NCI-H1417 (cell line): ENCODE data around the gene FBN1.

Source experiments
- DNase-seq, 3 experiments: peaks; one replicate each; lab custom pipeline; 2025; lab: John Stamatoyannopoulos, UW

The FBN1 gene

GRCh38 chr15:48426941-48427340, 218.6 kb downstream of the FBN1 start:
- no peak for DNase-seq

GRCh38 chr15:48426044-48426443, 219.5 kb downstream of the FBN1 start:
- DNase-seq: no peak

- DNase-seq: no peak
These were observed 220.5 kb downstream of the FBN1 start for GRCh38 chr15:48425051-48425450.

- DNase-seq: no peak
These were observed 221.5 kb downstream of the FBN1 start for GRCh38 chr15:48423896-48424475.

- DNase-seq: no peak
These were observed 222.2 kb downstream of the FBN1 start for GRCh38 chr15:48423342-48423741.

- no peak for DNase-seq
These were observed 223.1 kb downstream of the FBN1 start for GRCh38 chr15:48422401-48422800.

- peak in 1 of 3 experiments; percentile 0 for DNase-seq
These were observed 224.1 kb downstream of the FBN1 start for GRCh38 chr15:48421362-48421761.

GRCh38 chr15:48419896-48420295, 225.6 kb downstream of the FBN1 start:
- no peak for DNase-seq

- DNase-seq: no peak
These were observed 227.2 kb downstream of the FBN1 start for GRCh38 chr15:48418343-48418742.

- no peak for DNase-seq
These were observed 229.2 kb downstream of the FBN1 start for GRCh38 chr15:48416301-48416700.

GRCh38 chr15:48415036-48415886, 230.2 kb downstream of the FBN1 start:
- no peak for DNase-seq

GRCh38 chr15:48414015-48414414, 231.5 kb downstream of the FBN1 start:
- DNase-seq: no peak

- no peak for DNase-seq
These were observed 232.2 kb downstream of the FBN1 start for GRCh38 chr15:48413304-48413703.

GRCh38 chr15:48411971-48412591, 233.4 kb downstream of the FBN1 start:
- no peak for DNase-seq

- no peak for DNase-seq
These were observed 235.9 kb downstream of the FBN1 start for GRCh38 chr15:48409623-48410022.

- no peak for DNase-seq
These were observed 237.2 kb downstream of the FBN1 start for GRCh38 chr15:48408327-48408726.

- no peak for DNase-seq
These were observed 237.9 kb downstream of the FBN1 start for GRCh38 chr15:48407646-48408045.

- DNase-seq: no peak
These were observed 238.6 kb downstream of the FBN1 start for GRCh38 chr15:48406911-48407310.

- no peak for DNase-seq
These were observed 239.1 kb downstream of the FBN1 start for GRCh38 chr15:48406266-48406891.

- no peak for DNase-seq
These were observed 242.9 kb downstream of the FBN1 start for GRCh38 chr15:48402427-48403177.

- no peak for DNase-seq
These were observed 245.4 kb downstream of the FBN1 start for GRCh38 chr15:48400086-48400485.

- DNase-seq: no peak
These were observed 247.7 kb downstream of the FBN1 start for GRCh38 chr15:48397841-48398240.
